NCI-H2081 treated with DMSO at 0.1 percent for 48 hours (cell line): ENCODE data around the gene PDZD11.
"Not testable (repeated sequence)": the region's sequence is repeated elsewhere in the genome, so short reads cannot be mapped to it uniquely, and the experiment has no call there.

Experiments used
- DNase-seq: peaks from one replicate; lab custom pipeline; 2025; lab: John Stamatoyannopoulos, UW

The PDZD11 gene

DNA sequence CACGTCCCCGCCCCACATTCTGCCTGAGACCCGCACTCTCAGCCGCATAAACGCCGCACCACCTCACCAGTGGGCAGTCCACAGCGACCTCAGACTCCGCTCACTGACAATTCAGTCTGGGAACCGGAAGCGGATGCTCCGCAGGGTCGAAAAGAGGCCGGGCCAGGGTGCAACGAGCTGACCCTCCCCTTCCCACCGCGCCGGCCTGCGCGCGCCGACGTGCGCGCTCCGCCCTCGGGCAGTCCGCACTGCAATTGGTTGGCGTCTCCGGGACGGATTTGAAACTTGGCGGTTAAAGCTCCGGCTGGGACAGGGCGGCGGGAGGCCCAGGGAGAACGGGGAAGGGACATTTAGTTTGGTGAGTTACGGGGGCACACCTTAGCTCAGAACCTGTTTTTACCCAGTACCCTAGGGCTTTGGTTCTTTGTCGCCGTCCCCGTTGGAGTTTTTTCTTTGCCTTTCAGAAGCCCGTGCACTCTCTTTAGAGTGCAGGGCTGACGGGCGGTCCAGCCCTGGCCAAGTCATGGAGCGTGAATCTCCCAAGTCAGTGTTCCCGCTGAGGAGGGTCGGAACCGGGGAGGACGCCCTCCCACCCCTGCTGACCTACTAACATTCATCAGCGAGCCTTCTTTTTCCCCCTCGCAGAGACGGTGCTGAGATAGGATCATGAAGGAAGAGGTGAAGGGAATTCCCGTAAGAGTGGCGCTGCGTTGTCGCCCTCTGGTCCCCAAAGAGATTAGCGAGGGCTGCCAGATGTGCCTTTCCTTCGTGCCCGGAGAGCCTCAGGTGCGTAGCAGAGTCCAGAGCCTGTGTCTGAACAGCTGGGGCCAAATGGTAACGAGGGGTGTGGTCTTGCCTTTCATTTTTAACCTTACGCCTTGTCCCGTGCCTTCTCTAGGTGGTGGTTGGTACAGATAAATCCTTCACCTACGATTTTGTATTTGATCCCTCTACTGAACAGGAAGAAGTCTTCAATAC, at the start of gene PDZD11, which contains the start of gene KIF4A:
Gene PDZD11, minus strand, starts transcription at position 135 of the 978 bp plus-strand sequence. CDS start 586 bp downstream, outside the sequence.
Gene KIF4A, plus strand, starts transcription at position 312 of the 978 bp plus-strand sequence. Its CDS starts 355 bp downstream, at position 667.
- DNase-seq, result peak; percentile 11

- DNase-seq, result no peak
Observed at GRCh38 chrX:70338290-70338689, 48.6 kb upstream of the PDZD11 start.

GRCh38 chrX:70336767-70337166, 47.0 kb upstream of the PDZD11 start:
- no peak for DNase-seq

DNA sequence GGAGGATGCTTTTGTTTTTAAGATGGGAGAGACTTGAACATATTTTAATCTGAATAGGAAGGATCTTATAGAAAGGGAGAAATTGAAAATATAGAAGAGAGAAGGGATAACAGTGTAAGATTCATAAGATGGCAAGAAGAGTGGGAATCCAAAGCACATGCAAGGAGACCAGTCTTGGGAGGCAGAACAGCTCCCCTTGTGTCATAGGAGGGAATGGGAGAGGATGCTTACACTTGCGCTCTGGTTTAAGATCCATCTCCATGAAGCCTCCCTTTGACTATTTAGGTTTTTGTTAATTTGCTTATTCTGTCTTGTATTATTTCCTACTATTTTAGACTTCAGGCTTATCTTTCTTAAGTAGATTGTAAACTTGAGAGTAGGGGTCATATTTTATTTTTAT, 42.9 kb upstream of the PDZD11 start:
- no peak for DNase-seq

DNA sequence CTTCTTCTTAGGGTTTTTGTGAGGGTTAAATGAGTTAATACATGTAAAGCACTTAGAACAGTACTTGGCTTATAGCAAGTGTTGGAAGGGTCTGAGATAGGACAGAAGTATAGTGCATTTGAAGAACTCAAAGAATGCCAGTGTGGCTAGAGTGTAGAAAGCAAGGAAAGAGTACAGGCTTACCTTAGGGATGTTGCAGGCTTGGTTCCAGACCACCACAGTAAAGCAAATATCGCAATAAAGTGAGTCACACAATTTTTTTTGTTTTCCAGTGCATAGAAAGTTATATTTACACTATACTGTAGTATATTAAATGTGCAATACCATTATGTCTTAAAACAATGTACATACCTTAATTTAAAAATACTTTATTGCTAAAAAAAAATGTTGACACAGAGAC, 41.4 kb upstream of the PDZD11 start:
- no peak for DNase-seq

DNA sequence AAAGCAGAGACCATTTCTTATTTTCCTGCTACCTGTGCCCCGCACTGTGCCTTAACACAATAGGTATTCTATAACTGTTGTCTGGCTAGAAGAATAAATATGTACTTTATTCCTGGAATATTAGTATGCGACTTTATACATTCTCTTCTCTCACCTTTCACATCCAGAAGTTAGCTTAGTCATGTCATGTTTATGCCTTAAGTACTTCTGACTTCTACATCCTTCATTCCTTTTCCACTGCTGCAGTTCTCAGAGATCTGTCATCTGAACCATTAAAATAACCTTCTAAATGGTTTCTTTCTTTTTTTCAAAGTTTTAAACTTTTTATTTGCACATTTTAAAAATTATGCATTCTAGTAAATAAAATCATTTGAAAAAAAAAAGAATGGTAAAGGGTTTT, 34.6 kb upstream of the PDZD11 start:
- DNase-seq, result no peak

DNA sequence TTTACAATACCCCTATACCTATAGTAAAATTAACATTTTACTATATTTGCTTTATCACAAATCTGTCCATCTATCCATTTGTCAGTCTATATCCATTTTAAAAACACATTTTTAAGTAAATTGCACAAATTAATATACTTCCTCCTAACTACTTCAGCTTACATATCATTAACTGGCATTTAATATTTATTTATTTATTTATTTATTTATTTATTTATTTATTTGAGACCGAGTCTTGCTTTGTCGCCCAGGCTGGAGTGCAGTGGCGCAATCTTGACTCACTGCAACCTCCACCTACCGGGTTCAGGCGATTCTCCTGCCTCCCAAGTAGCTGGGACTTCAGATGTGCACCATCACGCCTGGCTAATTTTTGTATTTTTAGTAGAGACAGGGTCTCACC, 33.9 kb upstream of the PDZD11 start:
- not testable (repeated sequence) for DNase-seq

DNA sequence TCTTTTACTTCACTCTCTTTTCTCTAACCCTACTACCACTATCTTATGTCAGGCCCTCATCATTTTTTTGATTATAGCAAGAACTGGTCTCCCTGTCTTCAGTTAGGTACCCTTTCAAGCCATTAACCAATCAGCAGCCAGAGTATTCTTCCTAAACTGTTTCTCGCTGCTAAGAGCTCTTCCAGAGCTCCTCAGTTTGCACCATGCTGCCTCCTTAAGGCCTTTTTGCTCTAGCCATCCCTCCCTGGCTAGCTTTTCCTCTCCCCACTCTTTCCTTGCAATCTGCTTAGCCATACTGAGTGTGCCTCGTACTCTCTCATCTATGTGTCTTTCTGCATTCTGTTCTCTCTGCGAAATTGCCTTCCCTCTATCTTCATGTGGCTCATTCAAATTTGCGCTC, 33.1 kb upstream of the PDZD11 start:
- no peak for DNase-seq

DNA sequence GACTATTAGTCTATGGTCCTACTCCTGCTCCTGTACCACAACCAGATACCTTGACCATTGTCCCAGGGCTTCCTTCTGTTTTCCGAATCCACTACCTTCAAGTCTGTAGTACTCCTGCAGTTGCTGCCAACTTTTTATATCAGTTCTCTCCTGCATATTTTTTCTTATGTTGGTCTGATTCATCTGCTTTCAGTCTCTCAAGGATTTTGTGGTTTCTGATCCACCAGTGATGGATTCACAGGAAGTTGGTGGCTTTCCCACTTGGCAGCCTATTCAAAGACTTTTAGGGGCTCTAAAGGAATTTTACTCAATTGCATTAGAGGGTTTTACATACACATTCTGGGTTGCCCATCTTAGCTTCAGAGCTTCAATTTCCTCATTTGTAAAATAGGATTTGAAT, 23.8 kb upstream of the PDZD11 start:
- DNase-seq, result no peak

DNA sequence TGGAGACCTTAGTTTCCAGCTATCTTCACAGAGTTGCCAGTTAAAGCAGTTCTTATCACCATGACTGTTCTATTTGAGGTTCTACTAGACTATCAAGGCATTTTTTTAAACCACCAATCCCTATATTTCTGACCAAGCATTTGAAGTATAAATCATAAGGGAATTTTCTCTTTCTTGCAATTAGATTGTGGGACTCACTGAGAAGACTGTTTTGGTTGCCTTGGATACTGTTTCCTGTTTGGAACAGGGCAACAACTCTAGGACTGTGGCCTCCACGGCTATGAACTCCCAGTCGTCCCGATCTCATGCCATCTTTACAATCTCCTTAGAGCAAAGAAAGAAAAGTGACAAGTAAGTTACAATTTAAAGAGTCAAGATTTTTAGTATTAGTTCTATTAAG, 12.0 kb upstream of the PDZD11 start:
- no peak for DNase-seq

GRCh38 chrX:70293621-70294020, 3.9 kb upstream of the PDZD11 start:
- no peak for DNase-seq

GRCh38 chrX:70292788-70293187, 3.1 kb upstream of the PDZD11 start:
- DNase-seq, result no peak

DNA sequence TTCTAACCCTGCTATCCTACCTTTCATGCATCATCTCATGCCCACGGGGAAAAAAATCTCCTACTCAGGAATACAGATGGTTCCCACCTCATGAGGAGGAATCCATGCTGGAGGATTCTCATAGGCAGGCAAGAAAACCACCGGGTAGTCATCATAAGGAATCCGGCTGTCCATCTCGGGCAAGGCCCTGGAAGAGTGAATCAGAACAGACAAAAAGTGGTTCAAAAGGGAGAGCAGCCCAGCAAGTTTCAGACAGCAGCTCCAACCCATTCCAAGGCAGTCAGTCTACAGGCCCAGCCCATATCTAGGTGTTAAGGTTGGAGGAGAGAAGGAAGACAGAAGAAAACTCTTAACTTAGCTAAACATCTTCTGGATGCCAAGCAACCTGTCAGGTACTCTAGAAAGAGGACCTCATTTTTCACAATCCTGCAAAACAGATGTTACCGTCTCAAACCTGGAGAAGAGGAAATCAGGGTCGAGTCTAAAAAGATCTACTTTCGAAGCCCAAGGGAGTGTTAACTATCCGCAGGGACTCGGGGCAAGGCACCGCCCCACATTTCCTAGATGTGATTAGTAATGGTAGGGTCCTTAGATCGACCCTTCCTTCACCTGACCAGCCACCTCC, 447 bp downstream of the PDZD11 start:
- DNase-seq, result no peak

- DNase-seq, result no peak
Observed at GRCh38 chrX:70281951-70282350, 7.8 kb downstream of the PDZD11 start, which contains the start of gene RAB41. Gene RAB41 (plus strand): TSS chrX:70282172. CDS start chrX:70282218, 46 bp downstream.

DNA sequence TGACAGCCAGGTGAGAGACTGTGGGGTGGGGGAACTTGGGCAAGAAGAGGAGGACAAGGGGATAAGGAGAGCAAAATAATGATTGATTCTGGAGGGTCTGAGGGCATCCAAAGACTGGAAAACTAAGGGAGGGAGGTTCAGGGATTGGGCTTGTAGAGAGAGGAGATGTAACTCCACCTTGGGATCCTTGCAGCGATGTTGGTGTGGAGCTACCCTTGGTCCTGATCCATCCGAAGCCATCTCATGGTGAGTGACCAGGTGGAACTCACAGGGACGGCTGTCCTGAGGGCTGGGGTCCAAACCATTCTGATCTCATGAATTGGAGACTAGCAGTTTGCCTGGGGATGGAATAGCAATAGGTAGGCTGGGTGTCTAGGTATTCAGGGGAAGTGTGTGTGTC, 9.2 kb downstream of the PDZD11 start:
- DNase-seq, result no peak

GRCh38 chrX:70279081-70279480, 10.6 kb downstream of the PDZD11 start:
- no peak for DNase-seq

GRCh38 chrX:70274029-70274428, 15.7 kb downstream of the PDZD11 start:
- DNase-seq, result not testable (repeated sequence)

GRCh38 chrX:70268034-70268433, 21.7 kb downstream of the PDZD11 start, which contains the start of gene ARR3:
Gene ARR3 (plus strand): TSS chrX:70268334. CDS start chrX:70269386, 1,052 bp downstream.
- no peak for DNase-seq

- no peak for DNase-seq
Observed at GRCh38 chrX:70264784-70265183, 24.9 kb downstream of the PDZD11 start.

GRCh38 chrX:70262952-70263567, 26.7 kb downstream of the PDZD11 start:
- DNase-seq, result peak; percentile 19

- DNase-seq, result no peak
Observed at GRCh38 chrX:70260104-70260503, 29.6 kb downstream of the PDZD11 start, which contains the start of gene P2RY4. Gene P2RY4 (minus strand): TSS chrX:70260204. CDS start chrX:70259624, 580 bp downstream.
